Ovary (tissue), 9 donors: Measurements from ENCODE around the gene CHAF1A. TPM values are rescaled to one million over a fixed set of nuclear protein-coding genes. Genes with fewer than 3 reads are reported as not detected.

ENCODE experiments used
- DNase-seq, 5 donors: peaks; one replicate each; pipeline ENCODE4 v3.0.0-alpha.2; 2019 to 2020
- H3K27ac ChIP-seq, 2 donors: fragments of 200-600 bp; one replicate each; pipeline versions ENCODE4 v1.5.1 to v1.8.0; 2019 to 2022
- H3K27me3 ChIP-seq: fragments of 200-600 bp; one replicate; pipeline ENCODE4 v1.8.0; 2022
- H3K36me3 ChIP-seq: fragments of 200-600 bp; sonication (generic); one replicate; pipeline ENCODE4 v1.5.1; 2019
- H3K4me1 ChIP-seq: one replicate; pipeline ENCODE4 v1.8.1; 2013; ENCODE audit warnings: mild to moderate bottlenecking, moderate library complexity; ENCODE audit not compliant: insufficient read depth
- H3K4me3 ChIP-seq: fragments of 200-600 bp; sonication (generic); one replicate; pipeline ENCODE4 v1.5.1; 2017
- H3K9me3 ChIP-seq, 2 donors: fragments of 200-600 bp in 1 of 2; sonication (generic) in 1 of 2; one replicate each; pipeline versions ENCODE4 v1.5.1 to v1.8.1; 2013 to 2019; ENCODE audit warnings: mild to moderate bottlenecking in 1 of 2, moderate library complexity in 1 of 2
- CTCF ChIP-seq, 3 donors: fragments of 450-650 bp in 2 of 3; fragments of 200-600 bp in 1 of 3; IDR thresholded peaks; one replicate each; pipeline versions ENCODE4 v1.5.1 to v1.8.0; 2016 to 2022; ENCODE audit warnings: antibody characterized with exemption in 3 of 3, mild to moderate bottlenecking in 1 of 3
- EP300 ChIP-seq: sonication (generic); formaldehyde crosslinking; IDR thresholded peaks from one replicate; pipeline ENCODE4 v1.6.1; 2017; ENCODE audit warnings: antibody characterized with exemption
- POLR2A ChIP-seq: fragments of 450-650 bp; IDR thresholded peaks from one replicate; pipeline ENCODE4 v1.6.1; 2017; ENCODE audit warnings: antibody characterized with exemption, mild to moderate bottlenecking, moderate library complexity
- WGBS, 3 donors: extraction: QIAGEN DNeasy Blood & Tissue Kit in 1 of 3; methylation state at CpG; one replicate each; pipeline versions ENCODE4 v1.1.5 to v1.1.7; 2013 to 2017; 5-methylcytosine and 5-hydroxymethylcytosine counted together
- intact Hi-C, 4 donors: fragments of 100-400 bp; cut with DNase I; formaldehyde crosslinking; loops; one replicate each; pipeline versions ENCODE4 v1.11.0 to v1.15.1; 2022 to 2023
- polyA plus RNA-seq, 2 donors: library from polyadenylated mRNA; stranded (reverse); fragments of 200-250 nt in 1 of 2; fragments of 350-450 nt in 1 of 2; fragmentation: Illumina TruSeq in 1 of 2; extraction: RNeasy Lipid Tissue Mini Kit (QIAGEN cat#74804) in 1 of 2; gene quantifications; one replicate each; pipeline ENCODE4 v1.2.3, GENCODE V29; 2013 to 2014
- total RNA-seq, 7 donors: library from RNA; depleted of rRNA in 2 of 7; stranded (reverse); fragments of >200 nt in 2 of 7; fragmentation: NEBNext Ultra II Directional in 3 of 7; extraction: Animal tissue kit (Norgen Biotek cat#: 25700) in 3 of 7; gene quantifications; one replicate each; pipeline versions ENCODE4 v1.1.0 to v1.2.4, GENCODE V29; 2016 to 2023
- donor health status: DM: no; HTN: no; CAD: no; lungs with moderate emphysema.
- donor health status: DM: no; HTN: no; CAD: no.
- donor health status: Bipolar disorder and iron deficiency.
- donor health status: DM: yes; HTN: yes; CAD: no.
- donor health status: DM: no; HTN: no; CAD: no.
- donor health status: DM: yes; HTN: yes; CAD: no.

The CHAF1A gene
- total and polyA plus RNA-seq, 9 donors: 4.7 to 10.4 (median 7.5) TPM

GRCh38 chr19:4423416-4424126 lies 21.1 kb downstream of the CHAF1A start:
- Histone ChIP-seq H3K27me3 (no peaks in the 10 kb centered on the region), H3K4me1 (no peaks in the 10 kb centered on the region), H3K27ac (no peak overlapping the region), H3K4me3 (no peak overlapping the region), H3K9me3 (no peaks in the 10 kb centered on the region), H3K36me3 (no peaks in the 10 kb centered on the region)
- no peak for DNase-seq
- intact Hi-C loops: no loop called here
- TF ChIP-seq CTCF (IDR thresholded peaks at IDR 0.05): no peak
- no peak for TF ChIP-seq POLR2A
- TF ChIP-seq EP300: no peak
- WGBS, 3 donors: 95 to 96% (median 96%) methylated on average over 16 of the region's 16 CpGs

GRCh38 chr19:4425537-4425936 lies 23.1 kb downstream of the CHAF1A start:
- Histone ChIP-seq H3K9me3 (no peaks in the 10 kb centered on the region), H3K4me1 (no peaks in the 10 kb centered on the region), H3K27ac (no peak overlapping the region), H3K36me3 (no peaks in the 10 kb centered on the region), H3K4me3 (no peak overlapping the region), H3K27me3 (no peaks in the 10 kb centered on the region)
- no peak for DNase-seq
- TF ChIP-seq EP300 (no peak), POLR2A (no peak), CTCF (IDR thresholded peaks at IDR 0.05) (no peak)
- 81 to 92% (median 90%) methylated on average over 6 of the region's 6 CpGs for WGBS, 3 donors
- intact Hi-C loops: no loop called here

- 83 to 88% (median 85%) methylated on average over 20 of the region's 20 CpGs for WGBS, 3 donors
- H3K4me3 ChIP-seq: no peak overlapping the region
- TF ChIP-seq CTCF (IDR thresholded peaks at IDR 0.05): no peak
- no peak for TF ChIP-seq EP300
- no peaks in the 10 kb centered on the region for H3K36me3 ChIP-seq
- H3K27ac ChIP-seq: no peak overlapping the region
- H3K27me3 ChIP-seq: no peaks in the 10 kb centered on the region
- H3K9me3 ChIP-seq: no peaks in the 10 kb centered on the region
- DNase-seq: no peak
- intact Hi-C loops: no loop called here
- H3K4me1 ChIP-seq: no peaks in the 10 kb centered on the region
These were observed 26.0 kb downstream of the CHAF1A start for GRCh38 chr19:4428326-4428975.

GRCh38 chr19:4429256-4429655 lies 26.8 kb downstream of the CHAF1A start:
- no peaks in the 10 kb centered on the region for H3K36me3 ChIP-seq
- DNase-seq: peak in 2 of 5 donors; percentile 48 to 64
- WGBS, 3 donors: 54 to 62% (median 61%) methylated on average over 16 of the region's 16 CpGs
- H3K4me1 ChIP-seq: no peaks in the 10 kb centered on the region
- H3K4me3 ChIP-seq: no peak overlapping the region
- H3K27ac ChIP-seq: no peak overlapping the region
- H3K27me3 ChIP-seq: no peaks in the 10 kb centered on the region
- no peaks in the 10 kb centered on the region for H3K9me3 ChIP-seq
- TF ChIP-seq EP300: no peak
- TF ChIP-seq CTCF (IDR thresholded peaks at IDR 0.05): no peak
- no peak for TF ChIP-seq POLR2A
- intact Hi-C loops: no loop called here
